A549 (cell line): ENCODE measurements around the gene CSNK2A1. TPM values are rescaled to one million over a fixed set of nuclear protein-coding genes. Genes with fewer than 3 reads are reported as not detected.

Source experiments
- ATAC-seq, 2 experiments: fragments of 200-7000 bp in 1 of 2; fragments of >200 bp in 1 of 2; cut with Nextera tagmentation in 1 of 2; cut with Tn5 transposase in 1 of 2; 3 replicates each; pipeline versions ENCODE4 v1.8.0 to v1.9.1; 2018 to 2020; ENCODE audit warnings: mild to moderate bottlenecking in 1 of 2, moderate library complexity in 1 of 2
- CTCF ChIA-PET: fragments of 300-600 bp; sonication (Branson Sonifier 250); formaldehyde crosslinking; extraction: SDS; loops from one replicate; lab custom pipeline; 2021; ENCODE audit warnings: antibody characterized with exemption, inconsistent platforms; lab: Yijun Ruan, JAX
- POLR2A ChIA-PET: fragments of 350-600 bp; formaldehyde crosslinking; extraction: SDS; loops from one replicate; lab custom pipeline; 2021; ENCODE audit warnings: antibody characterized with exemption, inconsistent platforms; lab: Yijun Ruan, JAX
- DNase-seq, 2 experiments: peaks; one replicate each; pipeline versions ENCODE4 v3.0.0 to v3.0.0-alpha.2; 2011 to 2016; ENCODE audit warnings: low read depth in 1 of 2, low spot score in 1 of 2
- FAIRE-seq: peaks from 2 replicates; lab custom pipeline; 2011; peaks lifted over from hg19 to GRCh38; lab: Jason Lieb, UNC
- H3K27ac ChIP-seq, 2 experiments: fragments of >200 bp; sonication (Bioruptor Twin); formaldehyde crosslinking; 3 replicates each; pipeline ENCODE4 v1.5.1; 2016 to 2017
- H3K4me1 ChIP-seq: fragments of >200 bp; sonication (Bioruptor Twin); formaldehyde crosslinking; 3 replicates; pipeline ENCODE4 v1.6.1; 2016
- H3K4me2 ChIP-seq: fragments of >200 bp; sonication (Bioruptor Twin); formaldehyde crosslinking; 3 replicates; pipeline ENCODE4 v1.6.1; 2016
- H3K4me3 ChIP-seq: fragments of >200 bp; sonication (Bioruptor Twin); formaldehyde crosslinking; 3 replicates; pipeline ENCODE4 v1.5.1; 2016
- H3K9me3 ChIP-seq: fragments of >200 bp; sonication (Bioruptor Twin); formaldehyde crosslinking; 3 replicates; pipeline ENCODE4 v1.6.1; 2016
- BCL3 ChIP-seq: fragments of >200 bp; sonication (Bioruptor Twin); formaldehyde crosslinking; IDR thresholded peaks from 3 replicates; pipeline ENCODE4 v1.6.1; 2016
- BHLHE40 ChIP-seq: IDR thresholded peaks from 2 replicates; pipeline ENCODE4 v1.6.1; 2012; ENCODE audit warnings: low read depth, low read length, inconsistent platforms
- CBX2 ChIP-seq: fragments of 200-600 bp; sonication (generic); IDR thresholded peaks from 2 replicates; pipeline ENCODE4 v1.6.1; 2016; ENCODE audit warnings: low read depth, mild to moderate bottlenecking, borderline replicate concordance
- CBX8 ChIP-seq: fragments of 200-600 bp; sonication (generic); IDR thresholded peaks from 2 replicates; pipeline ENCODE4 v1.6.1; 2016
- CEBPB ChIP-seq, 2 experiments: fragments of >200 bp in 1 of 2; sonication (Bioruptor Twin) in 1 of 2; formaldehyde crosslinking in 1 of 2; IDR thresholded peaks; 2 replicates each; pipeline ENCODE4 v1.6.1; 2012 to 2016
- EHF ChIP-seq: fragments of 250-450 bp; sonication (Bioruptor Pico); IDR thresholded peaks from 2 replicates; pipeline ENCODE4 v1.5.0; 2020; ENCODE audit warnings: mild to moderate bottlenecking
- FOSL2 ChIP-seq, 2 experiments: fragments of 450-650 bp in 1 of 2; fragments of >200 bp in 1 of 2; sonication (Bioruptor Twin) in 1 of 2; formaldehyde crosslinking; IDR thresholded peaks; 2 replicates each; pipeline versions ENCODE4 v1.5.0 to v1.6.1; 2016 to 2020; ENCODE audit warnings: mild to moderate bottlenecking in 1 of 2, moderate library complexity in 1 of 2
- FOXS1 ChIP-seq: fragments of 250-450 bp; sonication (Bioruptor Pico); IDR thresholded peaks from 2 replicates; pipeline ENCODE4 v1.5.0; 2020; ENCODE audit warnings: mild to moderate bottlenecking, moderate library complexity
- GATA3 ChIP-seq: IDR thresholded peaks from 2 replicates; pipeline ENCODE4 v1.6.1; 2012; ENCODE audit warnings: borderline replicate concordance
- HMGXB4 ChIP-seq: fragments of 250-450 bp; sonication (Bioruptor Pico); IDR thresholded peaks from 2 replicates; pipeline ENCODE4 v1.5.0; 2021; ENCODE audit warnings: mild to moderate bottlenecking, moderate library complexity, borderline replicate concordance
- HOXA7 ChIP-seq: fragments of 250-450 bp; sonication (Bioruptor Pico); IDR thresholded peaks from 2 replicates; pipeline ENCODE4 v1.5.0; 2020; ENCODE audit warnings: mild to moderate bottlenecking, moderate library complexity
- HOXB13 ChIP-seq: fragments of 250-450 bp; sonication (Bioruptor Pico); IDR thresholded peaks from 2 replicates; pipeline ENCODE4 v1.5.0; 2020; ENCODE audit warnings: low read depth, mild to moderate bottlenecking, moderate library complexity
- HOXB5 ChIP-seq: fragments of 250-450 bp; sonication (Bioruptor Pico); IDR thresholded peaks from 2 replicates; pipeline ENCODE4 v1.5.0; 2020; ENCODE audit warnings: mild to moderate bottlenecking, moderate library complexity
- JUNB ChIP-seq: fragments of >200 bp; sonication (Bioruptor Twin); formaldehyde crosslinking; IDR thresholded peaks from 2 replicates; pipeline ENCODE4 v1.6.1; 2016
- KDM5A ChIP-seq: fragments of 200-600 bp; sonication (generic); IDR thresholded peaks from 2 replicates; pipeline ENCODE4 v1.6.1; 2016; ENCODE audit warnings: antibody characterized with exemption, mild to moderate bottlenecking
- MAFK ChIP-seq: fragments of 450-650 bp; IDR thresholded peaks from 2 replicates; pipeline ENCODE4 v1.6.1; 2014; ENCODE audit not compliant: partially characterized antibody
- MAZ ChIP-seq: fragments of 150-350 bp; IDR thresholded peaks from 2 replicates; pipeline ENCODE4 v1.6.1; 2014; ENCODE audit warnings: antibody characterized with exemption, low read depth, low read length, borderline replicate concordance
- PHF8 ChIP-seq: fragments of 200-600 bp; sonication (generic); IDR thresholded peaks from 2 replicates; pipeline ENCODE4 v1.6.1; 2016; ENCODE audit warnings: low read depth, mild to moderate bottlenecking, antibody characterized with exemption, moderate library complexity, borderline replicate concordance
- POLR2A ChIP-seq: IDR thresholded peaks from 2 replicates; pipeline ENCODE4 v1.6.1; 2012; ENCODE audit warnings: mild to moderate bottlenecking, low read length
- POLR2AphosphoS2 ChIP-seq: conservative IDR thresholded peaks from 2 replicates; pipeline ENCODE4 v1.6.1; 2012; ENCODE audit warnings: low read length, improper control_type of control experiment, inconsistent platforms
- RAD21 ChIP-seq, 2 experiments: fragments of >200 bp in 1 of 2; sonication (Bioruptor Twin) in 1 of 2; formaldehyde crosslinking in 1 of 2; IDR thresholded peaks in 1 of 2; conservative IDR thresholded peaks in 1 of 2; 2 replicates in 1 of 2; 3 replicates in 1 of 2; pipeline ENCODE4 v1.6.1; 2012 to 2018; ENCODE audit warnings: inconsistent platforms in 1 of 2
- SREBF2 ChIP-seq: fragments of 450-650 bp; IDR thresholded peaks from 2 replicates; pipeline ENCODE4 v1.6.1; 2014; ENCODE audit warnings: mild to moderate bottlenecking, moderate library complexity
- TP53 ChIP-seq: fragments of 250-450 bp; sonication (Bioruptor Pico); IDR thresholded peaks from 2 replicates; pipeline ENCODE4 v1.5.0; 2021; ENCODE audit warnings: mild to moderate bottlenecking, moderate library complexity
- ZSCAN20 ChIP-seq: fragments of 250-450 bp; sonication (Bioruptor Pico); IDR thresholded peaks from 2 replicates; pipeline ENCODE4 v1.8.0; 2022; ENCODE audit warnings: mild to moderate bottlenecking, moderate library complexity
- WGBS: methylation state at CpG from one replicate; pipeline ENCODE4 v1.1.6; 2017; ENCODE audit errors: missing lambda C conversion rate; 5-methylcytosine and 5-hydroxymethylcytosine counted together
- polyA plus RNA-seq, 4 experiments: library from polyadenylated mRNA; depleted of rRNA in 3 of 4; stranded (reverse); fragments of >200 nt; fragmentation: RNase III in 1 of 4; extraction: RNeasy Plus Mini Kit Qiagen cat#74134 plus additional on column Dnase treatment in 1 of 4; gene quantifications; 2 replicates in 3 of 4; 3 replicates in 1 of 4; pipeline ENCODE4 v1.2.3, GENCODE V29; 2011 to 2017
- TF ChIP-seq, protein P1 (sequence below): IDR thresholded peaks from 2 replicates; pipeline ENCODE4 v1.6.1; 2012

The CSNK2A1 gene
- polyA plus RNA-seq, 2 of the 4 experiments (the other 2 are of a cell fraction), result 157 to 306 TPM

DNA sequence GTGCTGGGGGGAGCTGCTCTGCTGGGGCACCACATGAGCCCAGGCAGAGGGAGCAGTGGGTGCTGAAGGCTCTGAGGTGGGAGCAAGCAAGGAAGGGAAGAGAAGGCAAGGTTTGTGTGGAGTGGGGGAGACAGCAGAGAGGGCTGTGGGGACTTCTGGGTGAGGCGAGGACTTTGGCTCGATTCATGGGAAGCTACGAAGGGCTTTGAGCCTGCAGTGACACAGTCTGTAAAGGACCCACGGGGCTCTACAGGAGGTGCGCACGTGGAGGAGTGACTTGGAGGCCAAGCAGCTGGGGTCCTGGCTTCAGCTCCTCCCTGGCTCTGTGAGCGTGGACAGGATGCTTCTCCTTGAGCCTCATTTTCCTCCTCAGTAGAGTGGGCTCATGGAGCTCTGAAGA, 29.1 kb upstream of the CSNK2A1 start (continued):
- no peak for TF ChIP-seq TP53 (CRISPR knock-in tag)

DNA sequence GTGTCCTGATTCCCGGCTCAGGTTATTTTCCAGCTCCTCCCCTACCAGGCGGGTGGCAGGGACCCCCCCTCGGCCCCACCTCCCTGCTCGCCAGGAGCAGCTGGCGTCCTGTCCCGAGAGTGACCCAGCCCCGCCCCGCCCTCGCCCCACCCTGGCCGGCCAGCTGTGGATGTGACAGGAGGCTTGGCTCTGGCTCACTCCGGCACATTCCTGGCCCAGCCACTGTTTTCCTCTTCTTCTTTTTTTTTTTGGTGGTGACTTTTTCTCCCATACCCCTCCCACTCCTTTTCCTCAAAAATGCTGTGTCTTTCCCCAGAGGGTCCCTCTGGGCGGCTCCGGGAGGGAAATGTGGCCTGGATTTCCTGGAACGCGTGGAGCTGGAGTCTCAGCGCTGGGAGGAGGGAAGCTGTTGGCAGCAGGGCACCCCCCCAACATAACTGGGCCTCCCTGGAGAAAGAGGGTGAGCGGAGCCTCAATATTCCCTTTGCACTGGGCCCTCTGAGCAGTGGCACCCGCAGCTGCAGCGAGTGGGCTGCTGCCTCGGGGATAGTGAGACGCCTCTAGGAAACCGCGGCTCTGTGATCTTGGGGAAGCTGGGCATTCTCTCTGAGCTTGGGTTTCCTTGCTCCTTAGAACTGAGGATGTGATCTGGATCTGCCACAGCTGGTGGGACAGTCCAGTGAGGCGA, 28.3 kb upstream of the CSNK2A1 start:
- ChIA-PET POLR2A (interaction anchor here (0.6 to 1.5 kb wide), 2 partner anchors 28 to 215 kb away, joined by 4 to 6 read pairs; partner anchors contain the start of gene CSNK2A1), CTCF (interaction anchor here (0.8 to 20.9 kb wide), 6 partner anchors 9 to 162 kb away, joined by 3 to 432 read pairs (median 8); no protein-coding TSS in a partner anchor)
- no peak for FAIRE-seq
- H3K4me2 ChIP-seq, result peak overlapping the region; percentile 45
- H3K9me3 ChIP-seq, result no peaks in the 10 kb centered on the region
- 30% methylated on average over 22 of the region's 24 CpGs for WGBS
- H3K4me3 ChIP-seq, result no peak overlapping the region
- H3K27ac ChIP-seq, result no peak overlapping the region
- TF ChIP-seq HOXB13 (no peak), ZSCAN20 (CRISPR knock-in tag) (no peak), EHF (CRISPR knock-in tag) (no peak), BCL3 (no peak), POLR2A (no peak), CBX2 (no peak), BHLHE40 (no peak), RAD21 (conservative IDR thresholded peaks at IDR 0.05 in 1 of 2, IDR thresholded peaks at IDR 0.05 in 1 of 2) (no peak), PHF8 (no peak), CEBPB (IDR thresholded peaks at IDR 0.05) (no peak), SREBF2 (no peak), HOXA7 (no peak)
- TF ChIP-seq, protein P1, sequence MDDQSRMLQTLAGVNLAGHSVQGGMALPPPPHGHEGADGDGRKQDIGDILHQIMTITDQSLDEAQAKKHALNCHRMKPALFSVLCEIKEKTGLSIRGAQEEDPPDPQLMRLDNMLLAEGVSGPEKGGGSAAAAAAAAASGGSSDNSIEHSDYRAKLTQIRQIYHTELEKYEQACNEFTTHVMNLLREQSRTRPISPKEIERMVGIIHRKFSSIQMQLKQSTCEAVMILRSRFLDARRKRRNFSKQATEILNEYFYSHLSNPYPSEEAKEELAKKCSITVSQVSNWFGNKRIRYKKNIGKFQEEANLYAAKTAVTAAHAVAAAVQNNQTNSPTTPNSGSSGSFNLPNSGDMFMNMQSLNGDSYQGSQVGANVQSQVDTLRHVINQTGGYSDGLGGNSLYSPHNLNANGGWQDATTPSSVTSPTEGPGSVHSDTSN, result no peak
- DNase-seq, result no peak
- peaks cover 6% of the 10 kb centered on the region; the same call in 2 of the 3 replicates for H3K4me1 ChIP-seq
- ATAC-seq, result peak; percentile 32; a peak in 3 of 6 replicates

DNA sequence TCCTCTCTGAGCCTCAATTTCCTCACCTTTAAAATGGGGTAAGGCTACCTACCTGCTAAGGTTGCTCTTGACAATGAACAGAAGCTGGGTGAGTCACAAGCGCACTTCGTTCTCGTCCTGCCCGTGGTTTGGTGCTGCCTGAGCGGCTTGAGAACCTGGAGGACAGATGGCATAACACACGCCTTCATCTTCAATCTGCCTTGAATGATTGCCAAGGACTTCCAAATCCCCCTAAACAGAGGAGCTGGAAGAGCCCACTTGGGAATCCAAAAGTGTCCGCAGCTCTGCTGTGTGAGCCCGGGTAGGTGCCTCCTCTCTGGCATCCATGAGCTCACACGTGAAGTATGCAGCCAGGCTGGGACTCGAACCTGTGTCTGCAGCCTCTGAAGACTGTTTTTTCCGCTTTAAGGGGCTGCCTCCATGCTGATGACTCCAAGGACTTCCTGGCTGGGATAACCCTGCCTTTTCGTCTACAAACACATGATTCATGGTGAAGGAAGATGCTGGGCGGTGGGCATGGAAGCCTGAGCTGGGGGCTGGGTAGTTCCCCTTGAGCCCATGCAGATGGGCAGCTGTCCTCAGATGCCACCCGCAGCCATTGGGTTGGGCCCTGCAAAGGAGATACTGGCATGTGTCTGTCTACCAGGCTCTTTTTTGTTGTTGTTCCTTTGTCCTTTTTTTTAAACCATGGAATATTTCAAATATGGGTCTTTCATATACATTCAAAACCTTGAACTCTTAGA, 25.3 kb upstream of the CSNK2A1 start:
- H3K4me3 ChIP-seq, result no peak overlapping the region
- POLR2A ChIA-PET, result no interaction called here
- H3K4me2 ChIP-seq, result no peak overlapping the region
- ATAC-seq, result no peak
- no peaks in the 10 kb centered on the region for H3K9me3 ChIP-seq
- no peak overlapping the region for H3K27ac ChIP-seq
- peaks cover 6% of the 10 kb centered on the region; the same call in 2 of the 3 replicates for H3K4me1 ChIP-seq
- WGBS, result 62% methylated on average over 14 of the region's 14 CpGs
- TF ChIP-seq CBX2, result no peak
- TF ChIP-seq JUNB, result no peak
- no peak for TF ChIP-seq EHF (CRISPR knock-in tag)
- no peak for TF ChIP-seq SREBF2
- TF ChIP-seq POLR2AphosphoS2, result no peak
- TF ChIP-seq KDM5A, result no peak
- TF ChIP-seq MAFK, result no peak
- no peak for FAIRE-seq
- CTCF ChIA-PET, result interaction anchor here (0.8 to 20.9 kb wide), 6 partner anchors 9 to 235 kb away, joined by 3 to 432 read pairs (median 8); no protein-coding TSS in a partner anchor
- DNase-seq, result no peak

DNA sequence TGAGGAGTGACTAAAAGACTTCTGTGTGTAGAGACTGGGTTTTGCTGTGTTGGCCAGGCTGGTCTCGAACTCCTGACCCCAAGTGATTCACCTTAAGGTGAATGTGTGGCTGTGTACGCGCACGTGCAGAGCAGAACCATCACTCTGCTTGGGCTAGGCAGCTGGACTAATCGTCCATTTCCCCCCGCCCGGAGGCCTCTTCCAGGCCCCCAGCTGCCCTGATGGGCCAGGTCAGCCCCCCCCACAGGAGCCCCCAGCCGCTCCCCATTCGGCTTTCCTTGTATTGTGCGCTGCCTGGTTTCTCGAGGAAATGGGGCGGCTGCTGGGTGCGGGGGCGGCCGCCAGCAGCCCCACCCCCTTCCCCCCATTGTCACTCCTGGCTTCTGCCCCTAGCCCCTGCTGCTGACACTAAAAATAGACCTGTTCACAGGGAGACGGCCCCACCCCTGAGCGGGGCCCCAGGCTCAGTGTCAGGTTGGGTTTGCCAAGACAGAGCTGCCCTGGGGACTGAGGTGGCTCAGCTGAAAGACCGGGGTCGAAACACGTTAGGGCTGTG, 24.6 kb upstream of the CSNK2A1 start:
- Histone ChIP-seq H3K4me2 (no peak overlapping the region), H3K4me1 (peaks cover 6% of the 10 kb centered on the region; the same call in 2 of the 3 replicates), H3K4me3 (no peak overlapping the region), H3K9me3 (no peaks in the 10 kb centered on the region)
- POLR2A ChIA-PET, result no interaction called here
- no peak for ATAC-seq
- no peak for FAIRE-seq
- no peak for DNase-seq
- 65% methylated on average over 12 of the region's 20 CpGs for WGBS
- no peak for TF ChIP-seq RAD21 (conservative IDR thresholded peaks at IDR 0.05 in 1 of 2, IDR thresholded peaks at IDR 0.05 in 1 of 2)
- TF ChIP-seq SREBF2, result no peak
- no peak for TF ChIP-seq HOXB5 (CRISPR knock-in tag)
- no peak for TF ChIP-seq FOSL2 (IDR thresholded peaks at IDR 0.05)
- TF ChIP-seq FOSL2 (CRISPR knock-in tag; IDR thresholded peaks at IDR 0.05), result no peak
- no peak for TF ChIP-seq GATA3
- TF ChIP-seq HMGXB4 (CRISPR knock-in tag), result no peak
- no peak for TF ChIP-seq MAZ
- no peak for TF ChIP-seq JUNB
- no peak for TF ChIP-seq CBX8
- TF ChIP-seq FOXS1 (CRISPR knock-in tag), result no peak
- TF ChIP-seq, all 56 proteins: peak for 0
- CTCF ChIA-PET, result interaction anchor here (0.8 to 20.9 kb wide), 7 partner anchors 8 to 235 kb away, joined by 3 to 432 read pairs (median 6); no protein-coding TSS in a partner anchor
- no peak overlapping the region for H3K27ac ChIP-seq
